ENCODE measurements around the gene DENND2A.
A peak's percentile ranks its signal among the peaks of the same experiment; 100 is the strongest.

DNA sequence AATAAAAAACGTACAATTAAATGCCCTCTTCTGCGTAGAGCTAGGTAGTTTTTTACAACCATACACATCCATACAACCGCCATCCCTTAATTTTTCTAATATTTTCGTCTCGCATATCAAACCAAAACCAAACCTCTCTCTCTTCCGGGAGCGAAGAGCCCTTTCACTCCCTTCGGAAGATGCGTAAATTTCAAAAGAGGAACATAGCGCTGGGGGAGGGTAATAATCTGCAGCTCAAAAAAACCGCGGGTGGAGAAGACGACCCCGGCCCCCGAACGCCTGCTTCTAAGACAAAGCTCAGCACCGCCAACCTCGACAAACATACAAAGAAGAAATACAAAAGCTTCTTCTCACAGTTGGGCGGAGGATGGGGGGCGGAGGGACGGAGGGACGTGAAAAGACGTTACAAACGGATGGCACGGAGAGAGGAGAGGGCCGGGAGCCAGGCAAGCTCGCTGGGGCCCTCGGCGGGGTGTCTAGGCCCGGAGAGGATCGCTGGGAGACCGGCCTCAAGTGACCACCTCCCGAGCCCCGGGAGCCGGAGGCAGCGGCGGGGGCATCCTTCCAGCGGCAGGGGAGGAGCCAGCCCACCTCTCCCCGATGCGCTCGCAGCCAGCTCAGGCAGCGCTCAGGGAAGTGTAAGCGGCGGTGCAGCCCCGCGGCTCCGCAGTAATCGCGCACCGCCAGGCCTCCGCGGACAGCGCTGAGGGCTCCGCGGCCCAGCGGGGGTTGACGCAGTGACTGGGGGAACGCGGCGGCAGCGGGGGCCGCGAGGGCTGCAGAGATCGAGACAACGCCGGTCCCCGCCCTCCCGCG, 162.2 kb downstream of the DENND2A start:
- TF ChIP-seq, protein P1, sequence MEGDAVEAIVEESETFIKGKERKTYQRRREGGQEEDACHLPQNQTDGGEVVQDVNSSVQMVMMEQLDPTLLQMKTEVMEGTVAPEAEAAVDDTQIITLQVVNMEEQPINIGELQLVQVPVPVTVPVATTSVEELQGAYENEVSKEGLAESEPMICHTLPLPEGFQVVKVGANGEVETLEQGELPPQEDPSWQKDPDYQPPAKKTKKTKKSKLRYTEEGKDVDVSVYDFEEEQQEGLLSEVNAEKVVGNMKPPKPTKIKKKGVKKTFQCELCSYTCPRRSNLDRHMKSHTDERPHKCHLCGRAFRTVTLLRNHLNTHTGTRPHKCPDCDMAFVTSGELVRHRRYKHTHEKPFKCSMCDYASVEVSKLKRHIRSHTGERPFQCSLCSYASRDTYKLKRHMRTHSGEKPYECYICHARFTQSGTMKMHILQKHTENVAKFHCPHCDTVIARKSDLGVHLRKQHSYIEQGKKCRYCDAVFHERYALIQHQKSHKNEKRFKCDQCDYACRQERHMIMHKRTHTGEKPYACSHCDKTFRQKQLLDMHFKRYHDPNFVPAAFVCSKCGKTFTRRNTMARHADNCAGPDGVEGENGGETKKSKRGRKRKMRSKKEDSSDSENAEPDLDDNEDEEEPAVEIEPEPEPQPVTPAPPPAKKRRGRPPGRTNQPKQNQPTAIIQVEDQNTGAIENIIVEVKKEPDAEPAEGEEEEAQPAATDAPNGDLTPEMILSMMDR (IDR thresholded peaks at IDR 0.05), result no peak
- no peak for TF ChIP-seq ZNF121 (CRISPR knock-in tag; IDR thresholded peaks at IDR 0.05)
- TF ChIP-seq, protein P2, sequence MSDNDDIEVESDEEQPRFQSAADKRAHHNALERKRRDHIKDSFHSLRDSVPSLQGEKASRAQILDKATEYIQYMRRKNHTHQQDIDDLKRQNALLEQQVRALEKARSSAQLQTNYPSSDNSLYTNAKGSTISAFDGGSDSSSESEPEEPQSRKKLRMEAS (CRISPR knock-in tag; IDR thresholded peaks at IDR 0.05), result no peak
- no peak for TF ChIP-seq ZBTB21 (CRISPR knock-in tag; IDR thresholded peaks at IDR 0.05; ENCODE audit: borderline replicate concordance)
- TF ChIP-seq, protein P3, sequence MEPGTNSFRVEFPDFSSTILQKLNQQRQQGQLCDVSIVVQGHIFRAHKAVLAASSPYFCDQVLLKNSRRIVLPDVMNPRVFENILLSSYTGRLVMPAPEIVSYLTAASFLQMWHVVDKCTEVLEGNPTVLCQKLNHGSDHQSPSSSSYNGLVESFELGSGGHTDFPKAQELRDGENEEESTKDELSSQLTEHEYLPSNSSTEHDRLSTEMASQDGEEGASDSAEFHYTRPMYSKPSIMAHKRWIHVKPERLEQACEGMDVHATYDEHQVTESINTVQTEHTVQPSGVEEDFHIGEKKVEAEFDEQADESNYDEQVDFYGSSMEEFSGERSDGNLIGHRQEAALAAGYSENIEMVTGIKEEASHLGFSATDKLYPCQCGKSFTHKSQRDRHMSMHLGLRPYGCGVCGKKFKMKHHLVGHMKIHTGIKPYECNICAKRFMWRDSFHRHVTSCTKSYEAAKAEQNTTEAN (CRISPR knock-in tag; IDR thresholded peaks at IDR 0.05), result no peak
- TF ChIP-seq, protein P4, sequence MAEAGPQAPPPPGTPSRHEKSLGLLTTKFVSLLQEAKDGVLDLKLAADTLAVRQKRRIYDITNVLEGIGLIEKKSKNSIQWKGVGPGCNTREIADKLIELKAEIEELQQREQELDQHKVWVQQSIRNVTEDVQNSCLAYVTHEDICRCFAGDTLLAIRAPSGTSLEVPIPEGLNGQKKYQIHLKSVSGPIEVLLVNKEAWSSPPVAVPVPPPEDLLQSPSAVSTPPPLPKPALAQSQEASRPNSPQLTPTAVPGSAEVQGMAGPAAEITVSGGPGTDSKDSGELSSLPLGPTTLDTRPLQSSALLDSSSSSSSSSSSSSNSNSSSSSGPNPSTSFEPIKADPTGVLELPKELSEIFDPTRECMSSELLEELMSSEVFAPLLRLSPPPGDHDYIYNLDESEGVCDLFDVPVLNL (CRISPR knock-in tag; IDR thresholded peaks at IDR 0.05; ENCODE audit: borderline replicate concordance, low read depth), result no peak
- TF ChIP-seq, protein P5, sequence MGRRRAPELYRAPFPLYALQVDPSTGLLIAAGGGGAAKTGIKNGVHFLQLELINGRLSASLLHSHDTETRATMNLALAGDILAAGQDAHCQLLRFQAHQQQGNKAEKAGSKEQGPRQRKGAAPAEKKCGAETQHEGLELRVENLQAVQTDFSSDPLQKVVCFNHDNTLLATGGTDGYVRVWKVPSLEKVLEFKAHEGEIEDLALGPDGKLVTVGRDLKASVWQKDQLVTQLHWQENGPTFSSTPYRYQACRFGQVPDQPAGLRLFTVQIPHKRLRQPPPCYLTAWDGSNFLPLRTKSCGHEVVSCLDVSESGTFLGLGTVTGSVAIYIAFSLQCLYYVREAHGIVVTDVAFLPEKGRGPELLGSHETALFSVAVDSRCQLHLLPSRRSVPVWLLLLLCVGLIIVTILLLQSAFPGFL (CRISPR knock-in tag; IDR thresholded peaks at IDR 0.05; ENCODE audit: borderline replicate concordance), result no peak
- TF ChIP-seq, protein P6, sequence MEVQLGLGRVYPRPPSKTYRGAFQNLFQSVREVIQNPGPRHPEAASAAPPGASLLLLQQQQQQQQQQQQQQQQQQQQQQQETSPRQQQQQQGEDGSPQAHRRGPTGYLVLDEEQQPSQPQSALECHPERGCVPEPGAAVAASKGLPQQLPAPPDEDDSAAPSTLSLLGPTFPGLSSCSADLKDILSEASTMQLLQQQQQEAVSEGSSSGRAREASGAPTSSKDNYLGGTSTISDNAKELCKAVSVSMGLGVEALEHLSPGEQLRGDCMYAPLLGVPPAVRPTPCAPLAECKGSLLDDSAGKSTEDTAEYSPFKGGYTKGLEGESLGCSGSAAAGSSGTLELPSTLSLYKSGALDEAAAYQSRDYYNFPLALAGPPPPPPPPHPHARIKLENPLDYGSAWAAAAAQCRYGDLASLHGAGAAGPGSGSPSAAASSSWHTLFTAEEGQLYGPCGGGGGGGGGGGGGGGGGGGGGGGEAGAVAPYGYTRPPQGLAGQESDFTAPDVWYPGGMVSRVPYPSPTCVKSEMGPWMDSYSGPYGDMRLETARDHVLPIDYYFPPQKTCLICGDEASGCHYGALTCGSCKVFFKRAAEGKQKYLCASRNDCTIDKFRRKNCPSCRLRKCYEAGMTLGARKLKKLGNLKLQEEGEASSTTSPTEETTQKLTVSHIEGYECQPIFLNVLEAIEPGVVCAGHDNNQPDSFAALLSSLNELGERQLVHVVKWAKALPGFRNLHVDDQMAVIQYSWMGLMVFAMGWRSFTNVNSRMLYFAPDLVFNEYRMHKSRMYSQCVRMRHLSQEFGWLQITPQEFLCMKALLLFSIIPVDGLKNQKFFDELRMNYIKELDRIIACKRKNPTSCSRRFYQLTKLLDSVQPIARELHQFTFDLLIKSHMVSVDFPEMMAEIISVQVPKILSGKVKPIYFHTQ (CRISPR knock-in tag; IDR thresholded peaks at IDR 0.05), result no peak
- TF ChIP-seq NFYB (CRISPR knock-in tag; conservative IDR thresholded peaks at IDR 0.05; ENCODE audit: low read depth), result no peak
- TF ChIP-seq, protein P7, sequence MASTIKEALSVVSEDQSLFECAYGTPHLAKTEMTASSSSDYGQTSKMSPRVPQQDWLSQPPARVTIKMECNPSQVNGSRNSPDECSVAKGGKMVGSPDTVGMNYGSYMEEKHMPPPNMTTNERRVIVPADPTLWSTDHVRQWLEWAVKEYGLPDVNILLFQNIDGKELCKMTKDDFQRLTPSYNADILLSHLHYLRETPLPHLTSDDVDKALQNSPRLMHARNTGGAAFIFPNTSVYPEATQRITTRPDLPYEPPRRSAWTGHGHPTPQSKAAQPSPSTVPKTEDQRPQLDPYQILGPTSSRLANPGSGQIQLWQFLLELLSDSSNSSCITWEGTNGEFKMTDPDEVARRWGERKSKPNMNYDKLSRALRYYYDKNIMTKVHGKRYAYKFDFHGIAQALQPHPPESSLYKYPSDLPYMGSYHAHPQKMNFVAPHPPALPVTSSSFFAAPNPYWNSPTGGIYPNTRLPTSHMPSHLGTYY (CRISPR knock-in tag; IDR thresholded peaks at IDR 0.05), result no peak
- no peak for TF ChIP-seq NR2C2 (CRISPR knock-in tag; IDR thresholded peaks at IDR 0.05)
- TF ChIP-seq SP1 (CRISPR knock-in tag; conservative IDR thresholded peaks at IDR 0.05), result no peak
- no peak; the same call in 1 of the 2 replicates for TF ChIP-seq JUN (CRISPR knock-in tag; IDR thresholded peaks at IDR 0.05)
- TF ChIP-seq, protein P8, sequence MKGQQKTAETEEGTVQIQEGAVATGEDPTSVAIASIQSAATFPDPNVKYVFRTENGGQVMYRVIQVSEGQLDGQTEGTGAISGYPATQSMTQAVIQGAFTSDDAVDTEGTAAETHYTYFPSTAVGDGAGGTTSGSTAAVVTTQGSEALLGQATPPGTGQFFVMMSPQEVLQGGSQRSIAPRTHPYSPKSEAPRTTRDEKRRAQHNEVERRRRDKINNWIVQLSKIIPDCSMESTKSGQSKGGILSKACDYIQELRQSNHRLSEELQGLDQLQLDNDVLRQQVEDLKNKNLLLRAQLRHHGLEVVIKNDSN (CRISPR knock-in tag; IDR thresholded peaks at IDR 0.05), result 0 out of 2 replicates have a peak, but pooled peaks have one; percentile 17
